ENCODE measurements around the gene GABPB1.

Gene GABPB1

DNA sequence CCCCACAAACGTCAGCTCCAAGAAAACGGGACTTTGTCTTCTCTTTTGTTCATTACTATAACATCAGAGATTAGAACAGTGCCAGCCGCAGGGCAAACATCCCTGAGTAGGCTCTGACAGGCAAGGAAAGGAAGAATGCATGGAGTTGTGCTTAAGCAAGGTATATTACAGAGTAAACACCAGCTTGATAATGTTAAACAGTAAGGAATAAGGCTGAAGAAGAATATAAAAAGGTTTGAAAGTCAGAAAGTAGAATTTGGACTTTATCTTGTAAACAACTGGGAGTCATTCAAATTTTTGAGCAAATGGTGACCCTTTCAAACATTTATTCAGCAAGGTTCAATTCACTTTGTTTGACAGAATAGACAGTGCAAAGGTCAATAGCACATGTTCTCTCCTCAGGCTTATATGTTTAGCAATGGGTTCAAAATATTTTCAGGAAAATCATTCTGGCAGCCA is 11.0 kb downstream of the GABPB1 start:
- DNase-seq (ENCODE audit: low read depth) = no peak

DNA sequence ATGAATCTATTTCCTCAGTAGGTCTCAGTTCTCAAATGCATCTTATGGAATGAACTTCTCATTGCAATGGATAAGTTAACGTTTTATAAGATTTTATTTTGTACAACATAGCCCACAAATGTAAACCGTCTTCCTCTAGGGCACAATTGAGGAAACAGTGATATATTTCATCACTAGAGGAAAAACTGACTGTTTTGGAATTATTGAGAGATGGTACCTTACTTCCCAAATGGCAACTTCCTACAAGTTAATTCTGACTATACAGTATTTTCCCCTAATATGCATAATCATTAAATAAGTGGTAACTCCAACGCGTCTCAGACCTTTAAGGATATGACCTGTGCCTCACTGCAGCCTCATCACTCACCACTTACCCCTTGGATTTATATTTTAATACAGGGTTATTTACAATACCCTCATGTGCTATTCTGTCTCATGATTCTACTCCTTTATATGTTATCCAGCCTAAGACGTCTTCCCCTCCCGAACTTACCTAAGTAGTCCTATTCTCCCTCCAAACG is 13.3 kb downstream of the GABPB1 start:
- DNase-seq (ENCODE audit: low read depth) = no peak

GRCh38 chr15:50340416-50340815 is 14.6 kb downstream of the GABPB1 start:
- DNase-seq (ENCODE audit: low read depth) = no peak

GRCh38 chr15:50339717-50340116 is 15.3 kb downstream of the GABPB1 start:
- no peak for DNase-seq (ENCODE audit: low read depth)

GRCh38 chr15:50335251-50335650 is 19.7 kb downstream of the GABPB1 start:
- no peak for DNase-seq (ENCODE audit: low read depth)

DNA sequence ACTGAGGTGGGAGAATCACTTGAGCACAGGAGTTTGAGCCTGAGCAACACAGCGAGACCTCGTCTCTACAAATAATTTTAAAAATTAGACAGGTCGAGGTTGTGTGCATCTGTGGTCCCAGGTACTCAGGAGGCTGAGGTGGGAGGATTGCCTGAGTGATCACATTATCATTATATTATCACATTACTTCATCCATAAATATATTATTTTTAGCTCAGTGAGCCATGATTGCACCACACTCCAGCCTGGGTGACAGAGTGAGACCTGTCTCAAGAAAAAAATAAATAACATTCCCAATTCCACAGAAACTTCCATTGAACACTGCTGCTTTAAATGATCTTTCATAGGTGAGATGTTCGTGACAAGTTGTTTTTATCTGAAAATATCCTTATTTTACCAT is 21.8 kb downstream of the GABPB1 start:
- no peak for DNase-seq (ENCODE audit: low read depth)

DNA sequence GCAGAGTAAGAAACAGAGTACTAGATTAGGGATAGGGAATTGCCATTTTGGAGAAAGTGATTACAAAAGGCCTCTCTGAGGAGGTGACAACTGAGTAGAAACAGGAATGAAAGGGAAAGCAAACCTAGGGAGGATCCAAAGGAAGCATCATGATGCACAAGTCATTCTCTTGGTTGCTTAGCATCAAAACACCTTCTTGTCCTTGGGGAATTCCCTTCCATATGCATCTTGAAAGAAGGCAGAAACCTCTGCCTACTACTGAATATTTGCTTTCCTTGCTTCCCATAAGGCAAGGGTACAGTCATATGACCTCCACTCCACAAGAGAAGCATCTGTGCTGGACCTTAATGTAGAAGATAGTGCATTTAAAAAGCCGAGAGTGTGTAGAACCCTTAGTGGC is 24.1 kb downstream of the GABPB1 start:
- DNase-seq (ENCODE audit: low read depth) = peak; percentile 23

- DNase-seq (ENCODE audit: low read depth) = no peak
These were observed 26.9 kb downstream of the GABPB1 start for GRCh38 chr15:50328116-50328515.

DNA sequence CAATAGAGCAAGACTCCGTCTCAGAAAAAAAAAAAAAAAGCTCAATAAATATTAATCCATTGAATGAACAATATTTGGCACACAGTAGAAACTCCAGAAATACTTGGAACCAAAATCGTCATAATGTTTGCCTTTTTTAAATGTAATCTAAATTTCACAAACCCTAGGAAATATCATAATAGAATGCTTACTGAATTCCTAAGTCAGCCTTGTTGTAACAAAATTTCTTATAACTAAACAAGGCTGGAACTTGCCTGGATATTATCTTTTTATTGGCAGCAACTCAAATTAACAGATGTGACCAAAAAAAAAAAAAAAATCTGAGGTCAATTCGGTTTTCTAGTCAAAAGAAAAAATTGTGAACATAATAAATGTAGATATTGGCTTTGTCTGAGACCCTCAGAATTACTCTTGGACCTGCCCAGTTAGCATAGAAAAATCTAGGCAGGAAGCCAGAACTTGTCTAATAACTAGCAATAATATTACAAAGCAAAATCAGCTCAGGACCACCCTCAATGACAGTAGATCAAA is 33.3 kb downstream of the GABPB1 start:
- no peak for DNase-seq (ENCODE audit: low read depth)

DNA sequence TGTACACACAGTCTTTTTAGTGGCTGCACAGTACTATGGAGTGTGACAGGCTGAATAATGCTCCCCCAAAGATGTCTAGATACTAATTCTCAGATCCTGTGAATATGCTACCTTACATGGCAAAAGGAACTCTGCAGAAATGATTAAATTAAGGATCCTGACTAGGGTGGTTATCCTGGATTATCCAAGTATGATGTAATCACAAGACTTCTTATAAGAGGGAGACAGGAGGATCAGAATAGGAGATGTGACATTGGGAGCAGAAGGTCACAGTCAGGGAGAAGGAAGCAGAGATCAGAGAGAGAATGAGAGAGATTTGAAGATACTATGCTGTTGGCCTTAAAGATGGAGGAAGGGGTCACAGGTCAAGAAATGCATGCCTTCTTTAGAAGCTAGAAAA is 34.5 kb downstream of the GABPB1 start:
- no peak for DNase-seq (ENCODE audit: low read depth)

DNA sequence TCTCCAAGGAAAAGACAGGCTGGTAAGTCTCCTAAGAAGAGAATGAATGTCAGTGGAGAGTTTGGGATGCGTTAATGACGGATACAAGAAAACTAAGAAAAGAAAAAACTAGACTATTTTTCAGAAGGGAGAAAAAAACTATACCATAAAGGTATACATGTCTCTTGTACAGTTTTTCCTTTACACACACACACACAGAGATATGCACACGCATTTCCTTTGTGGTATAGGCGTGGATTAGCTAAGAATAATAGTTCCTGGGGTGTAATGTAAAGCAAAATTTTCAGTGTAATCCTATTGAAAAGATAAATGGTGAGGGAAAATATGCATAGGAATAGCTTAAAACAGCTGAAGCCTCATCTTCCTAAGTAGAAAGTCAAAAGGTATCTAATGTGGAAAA is 36.3 kb downstream of the GABPB1 start:
- DNase-seq (ENCODE audit: low read depth) = no peak

DNA sequence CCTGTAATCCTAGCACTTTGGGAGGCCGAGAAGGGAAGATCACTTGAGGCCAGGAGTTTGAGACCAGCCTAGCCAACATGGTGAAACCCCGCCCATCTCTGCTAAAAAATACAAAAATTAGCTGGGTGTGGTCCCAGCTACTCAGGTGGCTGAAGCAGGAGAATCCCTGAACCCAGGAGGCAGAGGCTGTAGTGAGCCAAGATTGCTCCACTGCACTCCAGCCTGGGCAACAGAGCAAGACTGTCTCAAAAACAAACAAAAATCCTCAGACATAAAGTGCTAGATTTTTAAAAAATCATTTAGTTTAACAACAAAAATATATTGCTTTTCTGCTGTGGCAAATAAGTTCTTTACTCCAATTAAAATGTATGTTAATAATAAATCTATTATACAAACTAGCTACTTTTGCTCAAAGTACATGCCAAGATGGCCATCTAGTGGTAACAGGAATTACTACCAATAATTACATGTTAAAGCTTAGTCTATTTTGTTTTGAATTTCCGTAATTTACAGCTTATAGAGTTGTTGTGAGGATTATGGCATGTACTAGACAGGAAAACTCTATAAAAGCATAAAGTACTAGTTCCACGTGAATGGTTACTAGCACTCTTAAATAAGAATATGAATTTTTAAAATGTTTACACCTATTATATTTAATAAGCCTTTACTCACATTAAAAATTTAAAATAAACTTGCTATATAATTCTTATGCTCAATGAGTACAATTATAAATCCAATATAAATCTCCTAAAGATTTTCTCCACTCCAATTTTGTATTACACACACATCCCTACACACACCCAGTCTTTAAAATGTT is 39.0 kb downstream of the GABPB1 start:
- DNase-seq (ENCODE audit: low read depth) = peak; percentile 60

GRCh38 chr15:50312636-50313035 is 42.4 kb downstream of the GABPB1 start:
- no peak for DNase-seq (ENCODE audit: low read depth)

DNA sequence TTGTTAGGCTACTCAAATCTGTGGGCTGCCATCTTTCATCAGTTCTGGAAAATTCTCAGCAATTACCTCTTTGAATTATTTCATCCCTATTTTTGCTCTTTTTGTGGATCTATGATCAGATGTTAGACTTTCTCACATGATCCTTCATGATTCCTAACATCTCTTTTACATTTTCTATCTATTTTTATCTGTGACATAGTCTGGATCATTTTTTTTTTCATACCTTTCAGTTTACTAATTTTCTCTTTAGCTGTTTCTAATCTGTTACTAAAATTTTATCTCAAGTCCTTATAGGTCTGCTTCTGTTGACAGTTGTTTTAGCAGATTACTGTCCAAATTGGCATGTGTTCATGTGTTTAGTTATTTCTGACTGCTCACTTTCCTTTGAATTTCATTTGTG is 47.2 kb downstream of the GABPB1 start:
- no peak for DNase-seq (ENCODE audit: low read depth)

- DNase-seq (ENCODE audit: low read depth) = no peak
These were observed 50.2 kb downstream of the GABPB1 start for GRCh38 chr15:50304836-50305235.

GRCh38 chr15:50302581-50302980 is 52.4 kb downstream of the GABPB1 start:
- DNase-seq (ENCODE audit: low read depth) = no peak

GRCh38 chr15:50298340-50298739 is 56.7 kb downstream of the GABPB1 start:
- DNase-seq (ENCODE audit: low read depth) = peak; percentile 27

DNA sequence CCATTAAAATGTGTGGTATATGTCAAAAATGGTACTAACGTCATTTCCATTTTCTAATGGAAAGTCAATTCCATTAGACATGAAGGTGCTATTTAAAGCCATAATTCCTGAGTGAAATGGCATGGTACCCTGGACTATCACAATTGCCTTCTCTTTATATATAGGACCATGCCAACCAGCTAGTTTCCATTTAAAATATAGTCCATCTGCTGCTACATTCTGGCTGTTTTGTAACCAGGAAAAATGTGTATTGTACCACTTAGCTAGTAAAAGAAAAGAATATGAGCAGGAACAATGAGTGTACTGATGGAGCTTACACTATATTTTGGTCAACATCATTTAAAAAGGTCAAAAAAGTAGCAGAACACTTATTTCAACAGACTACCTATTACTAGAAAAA is 59.0 kb downstream of the GABPB1 start:
- no peak for DNase-seq (ENCODE audit: low read depth)

DNA sequence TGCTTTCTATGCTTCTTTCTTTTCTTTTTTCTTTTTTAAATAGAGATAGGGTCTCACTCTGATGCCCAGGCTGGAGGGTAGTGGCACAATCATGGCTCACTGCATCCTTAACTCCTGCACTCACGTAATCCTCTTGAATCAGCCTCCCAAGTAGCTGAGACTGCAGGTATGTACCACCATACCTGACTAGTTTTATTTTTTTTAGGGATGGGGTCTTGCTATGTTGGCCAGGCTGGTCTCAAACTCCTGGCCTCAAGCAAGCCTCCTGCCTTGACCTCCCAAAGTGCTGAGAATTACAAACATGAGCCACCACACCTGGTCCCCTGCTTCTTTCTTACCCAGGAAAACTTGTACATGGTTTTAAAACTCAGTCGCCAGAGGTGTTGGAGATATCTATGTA is 65.2 kb downstream of the GABPB1 start:
- DNase-seq (ENCODE audit: low read depth) = no peak

GRCh38 chr15:50287324-50288116 is 67.5 kb downstream of the GABPB1 start:
- no peak for DNase-seq (ENCODE audit: low read depth)

- DNase-seq (ENCODE audit: low read depth) = no peak
These were observed 73.6 kb downstream of the GABPB1 start for GRCh38 chr15:50281427-50281826.

DNA sequence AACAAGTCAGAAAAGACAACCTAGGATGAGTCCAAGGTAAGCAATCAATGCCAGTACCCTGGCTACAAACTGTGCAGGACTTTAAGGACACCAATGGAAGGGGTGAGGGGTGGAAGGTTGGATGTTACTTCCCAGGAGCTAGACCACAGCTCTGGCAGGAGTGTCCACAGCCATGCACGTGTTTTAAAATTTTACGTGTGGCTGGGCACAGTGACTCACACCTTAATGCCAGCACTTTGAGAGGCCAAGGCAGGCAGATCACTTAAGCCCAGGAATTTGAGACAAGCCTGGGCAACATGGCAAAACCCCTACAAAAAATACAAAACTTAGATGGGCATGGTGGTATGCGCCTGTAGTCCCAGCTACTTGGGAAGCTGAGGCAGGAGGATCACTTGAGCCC is 74.7 kb downstream of the GABPB1 start:
- DNase-seq (ENCODE audit: low read depth) = no peak

GRCh38 chr15:50278496-50278895 is 76.5 kb downstream of the GABPB1 start:
- DNase-seq (ENCODE audit: low read depth) = no peak

All from ELR (cell line).